ENCODE data around the gene CEBPA.

The CEBPA gene

GRCh38 chr19:33302175-33302973, at the start of gene CEBPA:
Gene CEBPA (minus strand): TSS chr19:33302534. CDS start chr19:33302414, 120 bp downstream.
- peak; percentile 99 for DNase-seq

- no peak for DNase-seq
Measured at GRCh38 chr19:33350538-33351309, 48.4 kb upstream of the CEBPA start.

GRCh38 chr19:33349319-33350289, 47.3 kb upstream of the CEBPA start:
- no peak for DNase-seq

GRCh38 chr19:33348301-33349010, 46.1 kb upstream of the CEBPA start:
- no peak for DNase-seq

- DNase-seq, result no peak
Measured at GRCh38 chr19:33347300-33347699, 45.0 kb upstream of the CEBPA start.

- no peak for DNase-seq
Measured at GRCh38 chr19:33346665-33347064, 44.3 kb upstream of the CEBPA start.

GRCh38 chr19:33345163-33345562, 42.8 kb upstream of the CEBPA start:
- DNase-seq, result no peak

- DNase-seq, result no peak
Measured at GRCh38 chr19:33344573-33344925, 42.2 kb upstream of the CEBPA start.

GRCh38 chr19:33343859-33344572, 41.7 kb upstream of the CEBPA start:
- DNase-seq, result no peak

- no peak for DNase-seq
Measured at GRCh38 chr19:33343301-33343700, 41.0 kb upstream of the CEBPA start.

- DNase-seq, result no peak
Measured at GRCh38 chr19:33340991-33341390, 38.7 kb upstream of the CEBPA start.

- DNase-seq, result no peak
Measured at GRCh38 chr19:33339016-33339984, 37.0 kb upstream of the CEBPA start.

GRCh38 chr19:33335446-33335845, 33.1 kb upstream of the CEBPA start:
- no peak for DNase-seq

GRCh38 chr19:33334271-33334670, 31.9 kb upstream of the CEBPA start:
- DNase-seq, result no peak

GRCh38 chr19:33333642-33334041, 31.3 kb upstream of the CEBPA start:
- DNase-seq, result no peak

GRCh38 chr19:33333151-33333550, 30.8 kb upstream of the CEBPA start:
- no peak for DNase-seq

- no peak for DNase-seq
Measured at GRCh38 chr19:33332248-33332647, 29.9 kb upstream of the CEBPA start.

- no peak for DNase-seq
Measured at GRCh38 chr19:33329736-33330135, 27.4 kb upstream of the CEBPA start.

- no peak for DNase-seq
Measured at GRCh38 chr19:33329060-33329459, 26.7 kb upstream of the CEBPA start.

GRCh38 chr19:33325920-33326319, 23.6 kb upstream of the CEBPA start:
- DNase-seq, result no peak

GRCh38 chr19:33324628-33325027, 22.3 kb upstream of the CEBPA start:
- DNase-seq, result no peak

Data from 8988T (cell line).